A673 (cell line): Measurements from ENCODE around the gene GAPVD1.
"Not testable (repeated sequence)": the region's sequence is repeated elsewhere in the genome, so short reads cannot be mapped to it uniquely, and the experiment has no call there.

Source experiments
- CTCF ChIP-seq: fragments of 300-800, 200-600 bp; sonication (generic); conservative IDR thresholded peaks from 2 replicates; pipeline ENCODE4 v1.5.1; 2017; ENCODE audit warnings: low read depth, mild to moderate bottlenecking, antibody characterized with exemption, low read length, moderate library complexity, mixed read lengths
- EZH2 ChIP-seq: fragments of 200-600 bp; sonication (generic); IDR thresholded peaks from 2 replicates; pipeline ENCODE4 v1.6.1; 2017; ENCODE audit warnings: borderline replicate concordance, low read depth, mild to moderate bottlenecking, mixed read lengths, antibody characterized with exemption, low read length; ENCODE audit not compliant: poor library complexity, severe bottlenecking

- not testable (repeated sequence) for TF ChIP-seq CTCF, EZH2
Measured at GRCh38 chr9:125400232-125400631, 138.6 kb downstream of the GAPVD1 start.
